H4 (cell line): ENCODE results near the gene RRAS. TPM values are rescaled to one million over a fixed set of nuclear protein-coding genes. Genes with fewer than 3 reads are reported as not detected.
"Not testable (repeated sequence)": the region's sequence is repeated elsewhere in the genome, so short reads cannot be mapped to it uniquely, and the experiment has no call there.

ENCODE experiments used
- DNase-seq: peaks from one replicate; pipeline ENCODE4 v3.0.0-alpha.2; 2015; ENCODE audit warnings: low spot score
- total RNA-seq: library from RNA; depleted of rRNA; stranded (reverse); fragments of >200 nt; shearing (Covaris generic); gene quantifications from 2 replicates; pipeline ENCODE4 v1.2.3, GENCODE V29; 2014

The RRAS gene
- total RNA-seq, 1 experiment from 2014 or later = 22.7 TPM

DNA sequence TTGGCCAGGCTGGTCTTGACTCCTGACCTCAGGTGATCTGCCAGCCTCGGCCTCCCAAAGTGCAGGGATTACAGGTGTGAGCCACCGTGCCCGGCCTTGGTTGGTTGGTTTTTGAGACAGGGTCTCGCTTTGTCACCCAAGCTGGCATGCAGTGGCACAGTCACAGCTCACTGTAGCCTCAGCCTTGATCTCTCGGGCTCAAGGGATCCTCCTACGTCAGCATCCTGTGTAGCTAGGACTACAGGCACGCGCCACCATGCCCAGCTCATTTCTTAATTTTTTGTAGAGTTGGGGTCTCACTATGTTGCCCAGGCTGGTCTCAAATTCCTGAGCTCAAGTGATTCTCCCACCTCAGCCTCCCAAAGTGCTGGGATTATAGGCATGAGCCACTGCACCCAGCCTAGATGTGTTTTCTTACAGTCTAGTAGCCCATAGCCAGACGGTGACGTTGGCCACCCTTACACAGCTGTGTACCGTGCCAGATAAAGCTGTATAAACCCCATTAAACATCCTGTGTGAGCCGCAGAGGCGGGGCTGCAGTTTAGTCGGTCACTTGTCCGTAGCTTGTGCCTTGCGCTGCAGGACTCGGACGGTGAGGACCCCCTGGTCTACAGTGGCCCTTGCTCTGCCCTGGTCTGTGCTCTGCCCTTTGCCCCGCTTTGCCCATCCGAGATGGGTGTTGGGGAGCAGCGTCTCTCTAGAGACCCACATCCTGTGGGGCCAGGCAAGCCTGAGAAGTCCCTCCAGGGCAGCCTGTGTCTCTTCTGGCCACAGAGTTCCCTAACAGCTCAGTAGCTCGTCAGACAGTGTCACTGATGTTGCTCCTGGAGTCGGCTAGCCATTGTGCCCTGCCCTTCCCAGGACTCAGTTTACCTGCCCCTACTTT is 15.9 kb upstream of the RRAS start:
- DNase-seq = no peak

GRCh38 chr19:49654581-49654980 is 14.6 kb upstream of the RRAS start:
- no peak for DNase-seq

DNA sequence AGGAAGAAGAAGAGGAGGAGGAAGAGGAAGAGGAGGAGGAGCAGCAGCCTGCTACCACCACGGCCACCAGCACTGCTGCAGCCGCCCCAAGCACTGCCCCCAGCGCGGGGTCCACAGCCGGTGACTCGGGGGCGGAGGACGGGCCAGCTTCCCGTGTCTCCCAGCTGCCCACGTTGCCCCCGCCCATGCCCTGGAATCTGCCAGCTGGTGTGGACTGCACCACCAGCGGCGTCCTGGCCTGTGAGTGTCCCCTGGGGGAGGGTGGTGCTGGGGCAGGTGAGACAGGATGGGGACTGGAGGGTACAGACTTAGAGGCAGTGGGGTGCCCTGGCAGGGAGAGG is 13.5 kb upstream of the RRAS start:
- no peak for DNase-seq

GRCh38 chr19:49652551-49653465 is 12.9 kb upstream of the RRAS start:
- DNase-seq = no peak

DNA sequence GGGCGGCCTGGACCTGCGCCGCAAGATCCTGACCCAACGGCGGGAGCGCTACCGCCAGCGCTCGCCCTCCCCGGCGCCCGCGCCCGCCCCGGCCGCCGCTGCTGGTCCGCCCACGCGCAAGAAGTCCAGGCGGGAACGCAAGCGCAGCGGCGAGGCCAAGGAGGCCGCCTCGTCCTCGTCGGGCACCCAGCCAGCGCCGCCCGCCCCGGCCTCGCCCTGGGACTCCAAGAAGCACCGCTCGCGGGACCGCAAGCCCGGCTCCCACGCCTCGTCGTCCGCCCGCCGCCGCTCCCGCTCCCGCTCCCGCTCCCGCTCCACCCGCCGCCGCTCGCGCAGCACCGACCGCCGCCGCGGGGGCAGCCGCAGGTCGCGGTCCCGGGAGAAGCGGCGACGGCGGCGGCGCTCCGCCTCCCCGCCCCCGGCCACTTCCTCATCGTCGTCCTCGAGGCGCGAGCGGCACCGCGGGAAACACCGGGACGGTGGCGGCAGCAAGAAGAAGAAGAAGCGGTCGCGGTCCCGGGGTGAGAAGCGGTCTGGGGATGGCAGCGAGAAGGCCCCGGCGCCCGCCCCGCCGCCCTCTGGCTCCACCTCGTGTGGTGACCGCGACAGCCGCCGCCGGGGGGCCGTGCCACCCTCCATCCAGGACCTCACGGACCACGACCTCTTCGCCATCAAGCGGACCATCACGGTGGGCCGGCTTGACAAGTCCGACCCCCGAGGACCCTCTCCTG is 12.0 kb upstream of the RRAS start:
- DNase-seq = no peak

- DNase-seq = no peak
Measured at GRCh38 chr19:49651029-49651819, 11.3 kb upstream of the RRAS start.

DNA sequence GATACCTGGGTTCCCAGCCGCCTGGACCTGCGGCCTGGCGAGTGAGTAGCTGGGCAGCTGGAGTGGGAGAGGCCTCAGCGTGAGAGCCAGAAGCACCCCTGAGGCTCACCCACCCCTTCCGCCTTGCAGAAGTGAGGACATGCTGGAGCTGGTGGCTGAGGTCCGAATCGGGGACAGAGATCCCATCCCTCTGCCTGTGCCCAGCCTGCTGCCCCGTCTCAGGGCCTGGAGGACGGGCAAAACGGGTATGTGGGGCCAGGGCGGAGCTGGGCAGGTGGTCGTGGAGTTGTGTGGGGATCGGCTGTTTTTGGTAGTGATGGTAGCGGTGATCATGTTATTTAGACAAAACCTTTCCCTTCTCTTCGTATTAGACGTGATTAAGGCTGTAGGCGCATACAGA is 6.6 kb upstream of the RRAS start:
- no peak for DNase-seq

GRCh38 chr19:49645995-49646394 is 6.1 kb upstream of the RRAS start:
- DNase-seq = no peak

DNA sequence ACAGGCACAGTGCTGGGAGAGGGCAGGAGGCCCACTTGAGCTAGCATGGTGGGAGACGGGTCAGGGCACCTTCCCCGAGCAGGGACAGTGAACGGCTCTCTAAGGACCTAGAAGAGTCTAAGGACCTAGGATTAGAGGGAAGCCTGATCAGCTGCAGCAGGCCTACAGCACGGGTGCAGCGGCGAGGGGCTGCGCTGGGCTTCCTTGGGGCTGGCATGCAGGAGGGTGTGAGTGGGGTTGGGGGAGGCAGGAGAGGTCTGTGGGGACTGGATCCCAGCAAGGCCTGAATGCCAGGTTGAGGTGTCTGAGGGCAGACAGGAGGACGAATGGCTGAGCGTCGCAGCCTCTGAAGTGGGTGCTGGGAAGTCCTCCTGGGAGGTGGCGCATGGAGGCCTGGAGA is 5.6 kb upstream of the RRAS start:
- no peak for DNase-seq

- no peak for DNase-seq
Measured at GRCh38 chr19:49643466-49643865, 3.5 kb upstream of the RRAS start.

- no peak for DNase-seq
Measured at GRCh38 chr19:49642492-49643035, 2.6 kb upstream of the RRAS start.

- peak; percentile 99 for DNase-seq
Measured at GRCh38 chr19:49641688-49642491, 1.9 kb upstream of the RRAS start, which contains the start of gene SCAF1. TSS of gene SCAF1 (plus strand) at chr19:49642209. CDS start at chr19:49645027, 2,818 bp downstream.

GRCh38 chr19:49639401-49640112 is 386 bp downstream of the RRAS start:
- no peak for DNase-seq

- DNase-seq = peak; percentile 75
Measured at GRCh38 chr19:49637821-49638738, 1.9 kb downstream of the RRAS start.

DNA sequence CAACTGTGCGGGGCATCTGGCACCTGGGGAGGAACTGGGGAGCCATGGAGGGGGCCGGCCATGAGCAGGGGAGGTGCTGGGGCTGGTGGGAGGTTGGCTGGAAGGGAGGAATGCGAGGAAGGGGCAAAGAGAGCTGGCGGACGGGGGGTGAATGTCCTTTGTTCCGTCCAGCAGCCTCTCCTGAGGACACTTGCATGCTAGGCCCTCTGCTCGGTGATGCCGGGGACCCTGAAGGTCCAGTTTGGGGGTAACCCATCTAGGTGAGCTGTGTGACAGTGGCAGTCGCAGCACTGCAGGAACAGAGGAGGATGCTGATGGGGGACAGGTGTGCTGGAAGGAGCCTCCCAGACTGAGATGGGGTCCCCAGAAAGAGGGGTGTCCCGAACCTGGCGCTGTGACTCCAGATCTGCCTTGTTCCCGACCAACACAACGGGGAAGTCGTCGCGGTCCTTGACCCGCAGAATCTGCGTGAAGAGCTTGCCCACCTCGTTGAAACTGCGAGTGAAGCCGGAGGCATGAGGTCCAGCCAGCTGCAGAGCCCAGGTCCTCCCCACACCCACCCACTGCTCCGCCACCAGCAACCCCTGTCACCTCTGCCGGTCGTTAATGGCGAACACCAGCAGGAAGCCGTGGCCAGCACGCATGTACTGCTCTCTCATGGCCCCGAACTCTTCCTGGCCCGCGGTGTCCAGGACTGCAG is 3.6 kb downstream of the RRAS start:
- no peak for DNase-seq

DNA sequence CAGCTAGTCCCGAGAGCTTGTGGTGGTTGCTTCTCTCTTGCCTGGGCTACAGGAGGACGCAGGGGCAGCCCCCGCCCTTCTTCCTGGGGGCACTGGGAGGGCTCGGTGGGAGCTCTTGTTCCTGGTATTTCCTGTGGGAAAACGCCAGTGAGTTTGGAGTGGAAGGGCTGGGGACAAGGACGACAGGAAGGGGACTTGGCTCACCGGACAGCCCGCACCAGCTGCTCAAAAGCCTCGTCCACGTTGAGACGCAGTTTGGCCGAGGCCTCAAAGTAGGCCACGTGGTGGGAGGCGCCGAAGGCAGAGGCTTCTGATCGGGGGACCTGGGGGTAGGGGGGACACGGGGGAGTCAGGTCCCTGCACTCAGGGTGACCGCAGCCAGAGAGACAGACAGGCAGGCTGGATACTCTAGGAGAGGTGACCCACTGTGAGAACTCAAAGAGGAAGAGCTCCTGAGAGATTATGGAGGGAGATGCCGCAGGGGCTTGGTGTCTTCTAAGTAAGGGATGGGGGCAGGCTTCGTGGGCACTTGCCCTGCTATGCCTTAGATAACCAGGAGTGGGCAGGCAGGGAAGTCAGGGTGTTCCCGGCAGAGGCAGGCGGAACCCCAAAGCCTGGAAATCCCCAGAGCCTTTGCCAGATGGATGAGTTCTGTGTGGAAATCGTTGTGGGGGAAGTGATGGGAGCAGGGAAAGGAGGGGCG is 4.3 kb downstream of the RRAS start:
- no peak for DNase-seq

DNA sequence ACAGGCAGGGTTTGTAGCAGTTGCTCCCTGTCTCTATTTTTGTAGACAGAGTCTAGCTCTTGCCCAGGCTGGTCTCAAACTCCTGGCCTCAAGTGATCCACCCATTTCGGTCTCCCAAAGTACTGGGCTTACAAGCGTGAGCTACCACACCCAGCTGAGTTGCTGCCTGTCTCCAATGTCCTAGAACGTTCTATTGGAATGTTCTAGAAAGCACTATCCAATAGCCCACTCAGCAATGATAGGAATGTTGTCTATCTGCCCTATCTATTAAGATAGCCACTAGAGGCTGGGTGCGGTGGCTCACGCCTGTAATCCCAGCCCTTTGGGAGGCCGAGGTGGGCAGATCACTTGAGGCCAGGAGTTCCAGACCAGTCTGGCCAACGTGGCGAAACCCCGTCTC is 6.7 kb downstream of the RRAS start:
- DNase-seq = not testable (repeated sequence)
